Esophagus squamous epithelium (tissue), 5 donors: ENCODE data around the gene CST6. TPM values are rescaled to one million over a fixed set of nuclear protein-coding genes. Genes with fewer than 3 reads are reported as not detected.

Experiments used
- DNase-seq: peaks from one replicate; lab custom pipeline; 2025; lab: John Stamatoyannopoulos, UW
- H3K27ac ChIP-seq, 4 donors: fragments of 200-600 bp; sonication (generic); one replicate each; pipeline ENCODE4 v1.5.1; 2016 to 2019; ENCODE audit warnings: mild to moderate bottlenecking in 1 of 4
- H3K27me3 ChIP-seq, 4 donors: fragments of 200-600 bp; sonication (generic); 1 replicate in 3 of 4; 2 replicates in 1 of 4; pipeline versions ENCODE4 v1.5.1 to v1.6.0; 2017 to 2021; ENCODE audit warnings: antibody characterized with exemption in 1 of 4
- H3K36me3 ChIP-seq, 3 donors: fragments of 200-600 bp; sonication (generic); one replicate each; pipeline ENCODE4 v1.5.1; 2016 to 2019
- H3K4me1 ChIP-seq, 3 donors: fragments of 200-600 bp; sonication (generic); one replicate each; pipeline ENCODE4 v1.5.1; 2017 to 2019
- H3K4me3 ChIP-seq, 4 donors: fragments of 200-600 bp; sonication (generic); 1 replicate in 3 of 4; 2 replicates in 1 of 4; pipeline ENCODE4 v1.5.1; 2016 to 2019; ENCODE audit warnings: mild to moderate bottlenecking in 2 of 4, moderate library complexity in 1 of 4
- H3K9me3 ChIP-seq, 3 donors: fragments of 200-600 bp; sonication (generic); one replicate each; pipeline ENCODE4 v1.5.1; 2016 to 2019
- CTCF ChIP-seq, 6 experiments: fragments of 450-650 bp in 4 of 6; fragments of 200-600 bp in 2 of 6; sonication (generic) in 2 of 6; IDR thresholded peaks; one replicate each; pipeline ENCODE4 v1.5.1; 2016 to 2019; ENCODE audit warnings: antibody characterized with exemption in 6 of 6, mild to moderate bottlenecking in 4 of 6, moderate library complexity in 4 of 6
- POLR2A ChIP-seq, 4 donors: fragments of 450-650 bp; IDR thresholded peaks; one replicate each; pipeline ENCODE4 v1.6.1; 2017; ENCODE audit warnings: antibody characterized with exemption in 4 of 4, mild to moderate bottlenecking in 4 of 4, moderate library complexity in 3 of 4
- WGBS, 2 donors: methylation state at CpG; one replicate each; pipeline ENCODE4 v1.1.5; 2018; 5-methylcytosine and 5-hydroxymethylcytosine counted together
- intact Hi-C: fragments of 100-400 bp; cut with DNase I; formaldehyde crosslinking; loops from one replicate; pipeline ENCODE4 v1.15.0; 2022
- total RNA-seq, 4 donors: library from RNA; depleted of rRNA; stranded (reverse); fragments of >200 nt; gene quantifications; one replicate each; pipeline ENCODE4 v1.1.0, GENCODE V29; 2016
- donor health status: DM: yes; HTN: yes; CAD: no.

The CST6 gene
- total RNA-seq, 4 donors from 2014 or later, result 14.6 to 58.5 (median 15.1) TPM

DNA sequence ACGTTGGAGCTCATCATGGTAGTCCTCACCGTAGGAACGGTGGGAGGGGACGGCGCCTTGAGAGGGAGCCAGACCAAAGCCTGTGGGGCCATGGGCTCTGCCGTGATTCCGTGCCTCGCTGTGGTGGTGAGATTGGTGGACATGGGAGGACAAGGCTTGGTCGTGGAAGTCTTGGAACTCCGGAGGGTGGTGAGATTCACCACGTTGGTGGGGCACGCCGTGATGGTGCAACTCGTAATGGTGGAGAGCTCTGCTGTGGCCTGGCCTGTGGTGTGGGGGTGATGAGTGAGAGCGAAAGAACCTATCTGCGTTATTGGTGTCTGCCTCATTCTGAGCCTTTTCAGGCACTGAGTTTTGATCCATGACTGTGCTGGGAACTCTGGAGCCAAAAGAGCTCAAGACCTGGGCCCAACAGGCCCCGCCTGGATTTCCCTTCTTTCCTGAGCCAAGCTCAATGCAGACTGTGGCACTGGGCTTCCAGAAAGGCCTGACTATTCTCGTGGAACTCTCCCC, 14.3 kb downstream of the CST6 start, which contains the start of gene CATSPER1:
Gene CATSPER1 (minus strand): TSS at position 463 of the 513 bp plus-strand sequence. CDS start 100 bp downstream, at position 363.
- H3K36me3 ChIP-seq, result no peaks in the 10 kb centered on the region
- no peak for TF ChIP-seq POLR2A (IDR thresholded peaks at IDR 0.05)
- H3K27me3 ChIP-seq, result peaks cover 0 to 16% (median 0%) of the 10 kb centered on the region in 4 donors
- H3K9me3 ChIP-seq, result no peaks in the 10 kb centered on the region
- no peak for DNase-seq
- H3K4me3 ChIP-seq, result no peak within 1 kb of the TSS
- intact Hi-C loops, result no loop called here
- peaks cover 8 to 17% (median 9%) of the 10 kb centered on the region in 3 donors for H3K4me1 ChIP-seq
- WGBS, 2 donors, result 85 to 91% methylated on average over 14 to 17 of the region's 18 CpGs
- H3K27ac ChIP-seq, result no peak within 1 kb of the TSS

GRCh38 chr11:66032957-66033735, 21.3 kb downstream of the CST6 start:
- no peak for TF ChIP-seq CTCF (IDR thresholded peaks at IDR 0.05)
- TF ChIP-seq POLR2A (IDR thresholded peaks at IDR 0.05), result no peak
- WGBS, 2 donors, result 76% methylated on average over 5 to 8 of the region's 8 CpGs
- Histone ChIP-seq H3K27me3 (peaks cover 0 to 9% (median 0%) of the 10 kb centered on the region in 4 donors), H3K36me3 (no peaks in the 10 kb centered on the region), H3K4me3 (no peak overlapping the region), H3K4me1 (no peaks in the 10 kb centered on the region), H3K27ac (no peak overlapping the region), H3K9me3 (no peaks in the 10 kb centered on the region)
- intact Hi-C loops, result no loop called here
- DNase-seq, result no peak

DNA sequence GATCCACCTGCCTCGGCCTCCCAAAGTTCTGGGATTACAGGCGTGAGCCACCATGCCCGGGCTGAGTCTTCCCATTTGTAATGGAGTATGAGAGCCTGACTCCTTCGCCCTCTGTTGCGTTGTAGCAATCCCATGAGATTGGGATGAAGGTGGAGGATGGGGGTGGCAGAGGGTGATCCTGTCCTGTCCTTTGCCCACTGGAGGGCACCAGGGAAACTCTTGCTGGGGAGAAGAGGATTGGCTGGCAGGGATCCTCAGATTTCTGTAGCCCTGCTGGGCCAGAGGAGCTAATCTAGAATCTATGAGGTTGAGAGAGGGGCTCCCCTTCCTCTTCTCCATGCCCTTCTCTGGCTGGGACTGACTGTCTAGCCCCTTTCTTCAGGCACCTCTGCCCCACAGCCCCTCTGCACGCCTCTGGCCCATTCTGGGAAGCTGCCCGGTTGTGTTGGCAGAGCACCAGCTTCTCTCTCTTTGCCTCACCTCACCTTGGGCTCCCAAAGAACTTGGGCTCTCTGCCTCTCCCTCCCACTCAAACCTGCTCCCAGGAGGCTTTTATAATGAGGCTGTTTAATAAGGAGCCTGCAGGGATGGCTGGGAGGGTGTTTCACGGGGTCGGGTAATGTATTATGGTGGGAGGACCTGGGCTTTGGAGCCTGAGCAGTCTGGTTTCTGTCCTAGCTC, 24.0 kb downstream of the CST6 start:
- intact Hi-C loops, result no loop called here
- Histone ChIP-seq H3K9me3 (no peaks in the 10 kb centered on the region), H3K4me3 (no peak overlapping the region), H3K27me3 (peaks cover 0 to 18% (median 0%) of the 10 kb centered on the region in 4 donors), H3K4me1 (no peaks in the 10 kb centered on the region), H3K36me3 (no peaks in the 10 kb centered on the region), H3K27ac (no peak overlapping the region)
- no peak for TF ChIP-seq POLR2A (IDR thresholded peaks at IDR 0.05)
- no peak for TF ChIP-seq CTCF (IDR thresholded peaks at IDR 0.05)
- no peak for DNase-seq
- WGBS, 2 donors, result 67 to 76% methylated on average over 1 to 3 of the region's 9 CpGs

GRCh38 chr11:66036334-66036710, 24.5 kb downstream of the CST6 start:
- Histone ChIP-seq H3K4me3 (no peak overlapping the region), H3K27ac (no peak overlapping the region), H3K9me3 (no peaks in the 10 kb centered on the region), H3K4me1 (no peaks in the 10 kb centered on the region), H3K36me3 (no peaks in the 10 kb centered on the region), H3K27me3 (peaks cover 0 to 18% (median 0%) of the 10 kb centered on the region in 4 donors)
- 87 to 92% methylated on average over 2 to 4 of the region's 5 CpGs for WGBS, 2 donors
- no peak for DNase-seq
- TF ChIP-seq CTCF (IDR thresholded peaks at IDR 0.05) (no peak), POLR2A (IDR thresholded peaks at IDR 0.05) (no peak)
- intact Hi-C loops, result no loop called here

DNA sequence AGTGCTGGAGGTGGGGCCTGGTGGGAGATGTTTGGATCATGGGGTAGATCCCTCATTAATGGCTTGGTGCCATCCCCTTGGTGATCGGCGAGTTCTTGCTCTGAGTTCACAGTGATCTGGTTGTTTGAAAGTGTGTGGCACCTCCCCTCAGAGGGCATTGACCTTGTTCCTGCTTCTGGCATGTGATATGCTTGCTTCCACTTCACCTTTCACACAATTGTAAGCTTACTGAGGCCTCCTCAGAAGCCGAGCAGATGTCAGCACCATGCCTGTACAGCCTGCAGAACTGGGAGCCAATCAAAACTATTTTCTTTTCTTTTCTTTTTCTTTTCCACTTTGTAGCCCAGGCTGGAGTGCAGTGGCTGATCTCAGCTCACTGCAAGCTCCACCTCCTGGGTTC, 25.5 kb downstream of the CST6 start:
- H3K36me3 ChIP-seq, result no peaks in the 10 kb centered on the region
- no peak for TF ChIP-seq CTCF (IDR thresholded peaks at IDR 0.05)
- no peak for TF ChIP-seq POLR2A (IDR thresholded peaks at IDR 0.05)
- no peak for DNase-seq
- no peak overlapping the region for H3K27ac ChIP-seq
- H3K4me1 ChIP-seq, result no peaks in the 10 kb centered on the region
- intact Hi-C loops, result no loop called here
- H3K9me3 ChIP-seq, result no peaks in the 10 kb centered on the region
- H3K27me3 ChIP-seq, result peaks cover 0 to 18% (median 0%) of the 10 kb centered on the region in 4 donors
- WGBS, 2 donors, result 83 to 86% methylated on average over 3 of the region's 3 CpGs
- H3K4me3 ChIP-seq, result no peak overlapping the region
